Left ventricle myocardium inferior (tissue), 1 donor: Measurements from ENCODE around the gene PRR33. TPM values are rescaled to one million over a fixed set of nuclear protein-coding genes. Genes with fewer than 3 reads are reported as not detected.

Source experiments
- DNase-seq: peaks from one replicate; pipeline ENCODE4 v3.0.0-alpha.2; 2020
- H3K27ac ChIP-seq: fragments of 200-600 bp; replicated peaks from 2 replicates; pipeline ENCODE4 v1.8.0; 2021
- H3K27me3 ChIP-seq: fragments of 200-600 bp; 2 replicates; pipeline ENCODE4 v1.8.0; 2021; ENCODE audit warnings: low read depth
- H3K36me3 ChIP-seq: fragments of 200-600 bp; 2 replicates; pipeline ENCODE4 v1.8.0; 2021
- H3K4me1 ChIP-seq: fragments of 200-600 bp; 2 replicates; pipeline ENCODE4 v1.8.0; 2021
- H3K4me3 ChIP-seq: fragments of 200-600 bp; 2 replicates; pipeline ENCODE4 v1.8.0; 2021; ENCODE audit warnings: mild to moderate bottlenecking, moderate library complexity
- H3K9me3 ChIP-seq: fragments of 200-600 bp; replicated peaks from 2 replicates; pipeline ENCODE4 v1.8.0; 2021
- CTCF ChIP-seq: fragments of 200-600 bp; IDR thresholded peaks from 2 replicates; pipeline ENCODE4 v1.8.0; 2021; ENCODE audit warnings: antibody characterized with exemption, mild to moderate bottlenecking, borderline replicate concordance
- intact Hi-C: fragments of 100-400 bp; cut with micrococcal nuclease; formaldehyde crosslinking; loops from one replicate; pipeline ENCODE4 v1.11.0; 2022
- total RNA-seq: library from RNA; stranded (reverse); fragmentation: NEBNext Ultra II Directional; extraction: Animal tissue kit (Norgen Biotek cat#: 25700); gene quantifications from one replicate; pipeline ENCODE4 v1.2.1, GENCODE V29; 2021
- donor health status: DM: no; HTN: yes; CAD: no; lungs with severe emphysema.

Gene PRR33
- total RNA-seq, 1 donor from 2014 or later, result 2.4 TPM

DNA sequence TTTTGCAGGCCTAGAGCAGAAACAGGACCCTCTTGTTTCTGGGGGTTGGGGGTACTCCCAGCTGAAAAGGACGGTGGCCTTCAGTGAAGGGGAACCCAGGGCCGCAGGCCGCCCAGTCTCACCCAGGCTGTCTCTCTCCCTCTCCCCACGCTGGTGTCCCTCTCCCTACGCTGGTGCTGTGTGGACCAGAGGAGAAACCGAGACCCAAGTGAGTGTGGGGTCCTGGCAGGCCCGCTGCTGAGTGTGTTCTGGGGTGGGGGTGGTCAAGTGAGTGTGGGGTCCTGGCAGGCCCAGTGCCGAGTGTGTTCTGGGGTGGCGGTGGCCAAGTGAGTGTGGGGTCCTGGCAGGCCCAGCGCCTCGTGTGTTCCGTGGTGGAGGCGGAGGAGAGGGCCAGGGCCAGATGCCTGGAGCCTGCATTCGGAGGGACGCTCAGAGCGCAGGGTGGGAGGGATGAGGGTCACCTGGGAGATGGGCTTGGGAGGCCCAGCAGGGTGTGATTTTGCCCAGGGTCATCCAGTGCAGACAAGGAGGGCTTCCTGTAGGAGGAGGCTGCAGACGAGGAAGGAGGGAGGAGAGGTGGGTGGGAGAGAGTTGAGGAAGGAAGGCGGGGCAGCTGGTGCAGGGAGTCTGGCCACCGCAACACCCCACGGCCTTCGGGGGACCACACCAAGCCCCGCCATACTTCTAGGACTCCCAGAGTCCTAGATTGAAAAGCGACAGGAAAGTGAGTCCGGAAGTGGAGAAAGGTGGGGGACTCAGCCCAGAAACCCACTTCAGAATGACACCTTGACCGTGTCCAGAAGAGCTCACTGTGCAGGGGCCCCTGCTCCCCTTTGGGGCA lies 38.1 kb upstream of the PRR33 start:
- no peak for DNase-seq
- H3K4me3 ChIP-seq, result no peak overlapping the region
- no peaks in the 10 kb centered on the region for H3K27me3 ChIP-seq
- peaks cover 56% of the 10 kb centered on the region for H3K4me1 ChIP-seq
- H3K36me3 ChIP-seq, result no peaks in the 10 kb centered on the region
- intact Hi-C loops, result no loop called here
- no peak for TF ChIP-seq CTCF
- peak overlapping the region; percentile 92 for H3K27ac ChIP-seq
- no peaks in the 10 kb centered on the region for H3K9me3 ChIP-seq

DNA sequence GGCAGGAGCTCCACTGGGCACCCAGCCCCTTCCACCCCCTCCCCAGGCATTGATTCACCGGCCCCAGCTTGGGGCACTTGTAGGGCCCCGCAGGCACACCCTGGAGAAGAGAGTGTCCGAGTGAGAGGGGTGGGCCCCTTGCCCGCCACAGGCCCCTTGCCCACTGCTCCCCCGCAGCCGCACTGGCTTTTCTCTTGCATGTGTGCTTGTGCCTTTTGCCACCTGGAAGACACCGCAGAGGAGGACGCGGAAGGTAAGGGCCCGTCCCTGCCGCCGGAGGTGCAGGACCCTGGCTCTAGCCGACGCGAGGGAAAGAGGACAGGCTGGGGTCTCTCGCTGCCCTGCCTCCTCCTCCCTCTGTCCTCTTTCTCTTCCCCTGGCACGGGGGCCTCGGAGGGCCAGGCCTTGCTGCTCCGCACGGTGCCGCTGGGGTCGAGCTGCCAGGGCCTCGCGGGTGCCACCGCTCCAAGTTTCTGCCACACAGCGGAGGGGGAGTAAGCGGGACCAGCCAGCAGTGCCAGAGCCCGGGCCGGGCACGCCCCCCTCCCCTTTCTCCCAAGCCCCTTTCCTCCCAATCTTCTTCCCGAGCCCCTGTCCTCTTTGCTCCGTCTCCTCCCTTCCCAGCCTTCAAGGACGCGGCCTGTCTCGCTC lies 37.3 kb upstream of the PRR33 start:
- H3K4me3 ChIP-seq, result no peak overlapping the region
- no peaks in the 10 kb centered on the region for H3K27me3 ChIP-seq
- no peak for DNase-seq
- peak overlapping the region; percentile 92 for H3K27ac ChIP-seq
- H3K4me1 ChIP-seq, result peaks cover 64% of the 10 kb centered on the region
- intact Hi-C loops, result no loop called here
- no peaks in the 10 kb centered on the region for H3K36me3 ChIP-seq
- no peak for TF ChIP-seq CTCF
- H3K9me3 ChIP-seq, result no peaks in the 10 kb centered on the region

DNA sequence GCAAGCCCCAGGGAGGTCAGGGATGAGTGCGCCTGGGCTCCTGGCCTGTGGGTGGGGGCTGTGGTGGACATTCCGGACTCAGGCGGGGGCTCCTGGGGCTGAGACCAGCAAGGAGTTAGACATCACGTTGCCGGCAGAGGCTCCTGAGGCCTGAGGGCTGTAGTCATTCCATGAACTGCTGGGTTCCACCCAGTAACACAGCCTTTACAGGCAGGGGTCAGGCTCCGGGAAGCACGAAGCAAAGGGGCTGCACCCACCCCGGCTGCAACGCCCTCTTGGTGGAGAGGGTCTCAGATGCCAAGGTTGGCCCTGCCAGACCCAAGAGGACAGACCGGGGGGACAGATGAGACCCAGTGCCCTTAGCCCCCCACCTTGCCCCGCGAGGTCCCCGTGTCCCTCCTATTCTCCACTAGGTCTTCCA lies 36.8 kb upstream of the PRR33 start:
- Histone ChIP-seq H3K27ac (peak overlapping the region; percentile 92), H3K9me3 (no peaks in the 10 kb centered on the region), H3K27me3 (no peaks in the 10 kb centered on the region), H3K36me3 (no peaks in the 10 kb centered on the region), H3K4me1 (peaks cover 69% of the 10 kb centered on the region), H3K4me3 (no peak overlapping the region)
- no peak for DNase-seq
- TF ChIP-seq CTCF, result no peak
- intact Hi-C loops, result no loop called here

GRCh38 chr11:1927848-1928469 lies 36.3 kb upstream of the PRR33 start:
- DNase-seq, result no peak
- H3K27ac ChIP-seq, result peak overlapping the region; percentile 92
- no peaks in the 10 kb centered on the region for H3K27me3 ChIP-seq
- peak overlapping the region; percentile 21 for H3K4me3 ChIP-seq
- H3K36me3 ChIP-seq, result no peaks in the 10 kb centered on the region
- intact Hi-C loops, result no loop called here
- no peak for TF ChIP-seq CTCF
- H3K9me3 ChIP-seq, result no peaks in the 10 kb centered on the region
- H3K4me1 ChIP-seq, result peaks cover 74% of the 10 kb centered on the region

- Histone ChIP-seq H3K9me3 (no peaks in the 10 kb centered on the region), H3K27ac (peak overlapping the region; percentile 92), H3K36me3 (no peaks in the 10 kb centered on the region), H3K4me3 (peak overlapping the region; percentile 21), H3K4me1 (peaks cover 79% of the 10 kb centered on the region), H3K27me3 (no peaks in the 10 kb centered on the region)
- intact Hi-C loops, result no loop called here
- no peak for TF ChIP-seq CTCF
- no peak for DNase-seq
These were observed 35.5 kb upstream of the PRR33 start for GRCh38 chr11:1927026-1927847.
